PC-9 (cell line): ENCODE data around the gene FANK1.

ENCODE experiments used
- EZH2 ChIP-seq: fragments of 200-600 bp; sonication (generic); IDR thresholded peaks from 2 replicates; pipeline ENCODE4 v1.8.0; 2017; ENCODE audit warnings: antibody characterized with exemption, low read depth
- TF ChIP-seq, protein P1 (sequence below): fragments of 200-600 bp; sonication (generic); conservative IDR thresholded peaks from 2 replicates; pipeline ENCODE4 v1.6.1; 2017; ENCODE audit warnings: mixed run types, antibody characterized with exemption, mild to moderate bottlenecking, moderate library complexity

DNA sequence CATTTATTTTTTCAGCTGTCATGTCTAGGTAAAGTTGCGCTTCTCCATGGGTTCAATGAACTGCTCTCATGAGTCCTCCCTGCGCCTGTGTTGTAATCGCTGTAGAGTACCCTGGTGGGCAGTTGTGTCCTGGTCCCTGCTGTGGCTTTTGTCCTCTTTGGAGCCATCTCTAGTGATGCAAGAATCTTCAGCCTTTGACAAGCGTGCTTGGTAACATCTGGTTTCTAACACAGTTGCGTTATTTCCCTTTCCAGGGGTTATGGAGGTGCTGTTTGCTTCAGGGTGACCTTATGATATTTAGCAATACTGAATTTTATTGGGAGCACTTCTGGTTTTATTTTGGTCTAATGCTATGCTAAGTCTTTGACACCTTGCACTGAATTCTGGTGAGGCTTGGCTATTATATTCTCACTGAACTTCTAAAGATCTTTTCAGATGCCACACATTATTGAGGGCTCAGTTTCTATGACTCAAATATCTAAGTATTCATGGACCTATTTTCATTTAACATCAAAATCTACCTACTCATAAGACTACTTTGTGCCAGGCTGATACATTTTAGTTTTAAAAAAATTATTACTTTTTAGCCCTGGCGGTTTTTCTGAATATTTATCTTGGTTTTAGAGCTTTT, 88.6 kb downstream of the FANK1 start:
- TF ChIP-seq, protein P1, sequence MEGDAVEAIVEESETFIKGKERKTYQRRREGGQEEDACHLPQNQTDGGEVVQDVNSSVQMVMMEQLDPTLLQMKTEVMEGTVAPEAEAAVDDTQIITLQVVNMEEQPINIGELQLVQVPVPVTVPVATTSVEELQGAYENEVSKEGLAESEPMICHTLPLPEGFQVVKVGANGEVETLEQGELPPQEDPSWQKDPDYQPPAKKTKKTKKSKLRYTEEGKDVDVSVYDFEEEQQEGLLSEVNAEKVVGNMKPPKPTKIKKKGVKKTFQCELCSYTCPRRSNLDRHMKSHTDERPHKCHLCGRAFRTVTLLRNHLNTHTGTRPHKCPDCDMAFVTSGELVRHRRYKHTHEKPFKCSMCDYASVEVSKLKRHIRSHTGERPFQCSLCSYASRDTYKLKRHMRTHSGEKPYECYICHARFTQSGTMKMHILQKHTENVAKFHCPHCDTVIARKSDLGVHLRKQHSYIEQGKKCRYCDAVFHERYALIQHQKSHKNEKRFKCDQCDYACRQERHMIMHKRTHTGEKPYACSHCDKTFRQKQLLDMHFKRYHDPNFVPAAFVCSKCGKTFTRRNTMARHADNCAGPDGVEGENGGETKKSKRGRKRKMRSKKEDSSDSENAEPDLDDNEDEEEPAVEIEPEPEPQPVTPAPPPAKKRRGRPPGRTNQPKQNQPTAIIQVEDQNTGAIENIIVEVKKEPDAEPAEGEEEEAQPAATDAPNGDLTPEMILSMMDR: no peak
- TF ChIP-seq EZH2: no peak
